Measurements from ENCODE around the gene GPC1.

DNA sequence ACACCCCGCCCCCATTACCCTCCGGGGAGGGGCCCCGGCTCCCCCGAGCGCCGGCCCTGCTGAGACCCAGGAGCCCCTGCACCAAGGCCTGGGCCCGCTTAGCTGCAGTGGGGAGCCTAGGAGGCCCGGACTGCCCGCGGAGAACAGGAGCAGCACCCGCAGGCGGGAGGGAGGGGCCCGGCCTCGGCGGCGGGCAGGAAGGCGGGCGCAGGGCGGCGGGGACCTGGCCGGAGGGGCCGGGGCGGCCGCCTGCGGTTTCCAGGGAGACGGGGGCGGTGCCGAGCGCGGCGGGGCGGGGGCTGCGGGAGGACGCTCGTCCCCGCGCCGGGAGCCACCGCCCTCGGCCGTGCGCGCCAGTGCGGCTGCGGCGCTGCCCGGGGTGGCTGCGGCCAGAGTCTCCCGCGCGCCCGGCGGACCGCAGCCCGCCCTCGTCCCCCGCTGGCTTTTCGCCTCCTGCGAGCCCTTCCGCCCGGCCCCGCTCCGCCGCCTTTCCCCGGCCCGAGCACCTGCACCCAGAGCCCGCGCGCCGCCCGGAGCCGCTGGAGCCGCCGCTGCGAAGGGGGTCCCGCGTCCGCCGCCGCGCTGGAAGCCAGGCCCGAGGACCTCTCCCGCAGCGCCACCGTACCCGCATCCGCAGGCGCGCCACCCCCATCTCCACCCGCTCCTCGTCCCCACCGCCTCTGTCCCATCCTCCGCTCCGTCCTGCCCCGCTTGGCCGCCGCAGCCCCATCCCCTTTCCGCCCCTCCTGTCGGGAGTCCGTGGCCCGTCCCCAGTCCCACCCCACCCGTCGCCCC, 17.2 kb downstream of the GPC1 start:
- no peak for TF ChIP-seq POLR2A (IDR thresholded peaks at IDR 0.05)
- TF ChIP-seq CTCF (IDR thresholded peaks at IDR 0.05), result no peak
